Measurements from ENCODE around the gene GNLY.

Gene GNLY

DNA sequence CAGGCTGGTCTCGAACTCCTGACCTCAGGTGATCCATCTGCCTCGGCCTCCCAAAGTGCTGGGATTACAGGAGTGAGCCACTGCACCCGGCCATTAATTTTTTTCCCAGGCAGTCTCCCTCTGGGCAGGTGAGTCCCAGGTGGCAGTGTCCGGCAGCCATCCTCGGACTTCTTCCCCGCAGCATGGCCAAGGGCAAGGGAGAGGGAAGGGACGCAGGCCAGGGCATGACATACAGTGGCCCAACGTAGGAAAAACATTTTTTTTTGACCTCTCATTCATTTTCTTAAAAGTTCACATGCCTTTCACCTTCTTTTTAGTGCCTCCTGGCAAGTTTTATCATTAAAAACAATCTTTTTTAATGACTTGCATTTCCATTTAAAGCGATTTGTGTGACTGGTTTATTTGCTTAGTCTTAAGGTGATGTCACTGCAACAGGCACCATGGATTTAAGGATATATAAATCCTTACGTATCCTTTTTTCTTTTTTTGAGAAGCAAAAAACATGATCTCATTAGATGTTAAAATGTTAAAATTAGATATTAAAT, 36.6 kb downstream of the GNLY start:
- no peak for DNase-seq

DNA sequence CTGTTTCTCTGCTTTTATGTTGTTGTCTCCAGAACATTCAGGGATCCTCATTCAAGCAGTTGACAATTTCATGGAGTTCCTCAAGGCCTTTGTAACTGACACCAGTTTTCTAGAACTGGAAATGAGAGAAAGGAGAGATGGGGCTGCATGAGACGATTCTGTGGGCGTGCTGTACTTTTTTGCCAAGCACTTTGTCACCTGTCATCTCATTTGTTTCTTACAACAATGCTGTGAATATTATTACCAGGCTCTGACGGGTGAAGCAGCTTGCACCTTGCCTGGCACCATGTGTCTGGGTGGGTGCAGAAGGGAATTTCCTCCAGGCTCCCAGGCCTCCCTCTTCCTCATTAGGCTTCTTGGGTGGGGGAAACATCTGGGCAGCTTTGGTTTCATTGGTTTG, 37.4 kb downstream of the GNLY start:
- peak in 1 of 2 donors; percentile 51 for DNase-seq

DNA sequence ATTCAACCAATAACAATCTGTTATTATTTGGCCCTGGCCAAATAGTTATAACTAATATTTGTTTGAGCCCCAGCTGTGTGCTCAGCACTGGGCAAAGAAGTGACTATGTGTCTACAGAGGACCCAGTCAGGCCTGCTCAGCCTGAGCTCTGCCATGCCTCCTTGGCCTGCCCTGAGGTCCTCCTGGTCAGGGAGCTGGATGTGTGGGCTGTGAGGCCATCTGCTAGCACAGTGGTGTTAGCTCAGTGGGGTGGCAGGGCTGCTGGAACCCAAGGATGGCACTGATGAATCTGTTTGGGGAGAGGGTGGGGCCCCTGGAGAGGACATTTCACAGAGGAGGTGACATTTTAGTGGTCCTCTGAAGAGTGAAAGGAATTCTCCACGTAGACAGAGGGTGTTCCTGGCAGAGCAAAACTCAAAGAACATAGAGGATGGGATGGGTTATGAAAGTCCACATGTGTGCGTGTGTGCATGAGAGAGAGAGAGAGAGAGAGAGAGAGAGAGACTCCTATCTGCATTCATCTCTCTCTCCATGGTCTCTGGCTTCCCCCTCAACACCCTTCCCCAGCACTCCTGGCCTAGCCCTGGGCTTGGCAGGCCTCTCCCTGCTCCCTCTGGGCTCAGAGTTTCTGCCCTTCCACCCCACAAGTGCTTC, 38.4 kb downstream of the GNLY start:
- DNase-seq, result no peak

DNA sequence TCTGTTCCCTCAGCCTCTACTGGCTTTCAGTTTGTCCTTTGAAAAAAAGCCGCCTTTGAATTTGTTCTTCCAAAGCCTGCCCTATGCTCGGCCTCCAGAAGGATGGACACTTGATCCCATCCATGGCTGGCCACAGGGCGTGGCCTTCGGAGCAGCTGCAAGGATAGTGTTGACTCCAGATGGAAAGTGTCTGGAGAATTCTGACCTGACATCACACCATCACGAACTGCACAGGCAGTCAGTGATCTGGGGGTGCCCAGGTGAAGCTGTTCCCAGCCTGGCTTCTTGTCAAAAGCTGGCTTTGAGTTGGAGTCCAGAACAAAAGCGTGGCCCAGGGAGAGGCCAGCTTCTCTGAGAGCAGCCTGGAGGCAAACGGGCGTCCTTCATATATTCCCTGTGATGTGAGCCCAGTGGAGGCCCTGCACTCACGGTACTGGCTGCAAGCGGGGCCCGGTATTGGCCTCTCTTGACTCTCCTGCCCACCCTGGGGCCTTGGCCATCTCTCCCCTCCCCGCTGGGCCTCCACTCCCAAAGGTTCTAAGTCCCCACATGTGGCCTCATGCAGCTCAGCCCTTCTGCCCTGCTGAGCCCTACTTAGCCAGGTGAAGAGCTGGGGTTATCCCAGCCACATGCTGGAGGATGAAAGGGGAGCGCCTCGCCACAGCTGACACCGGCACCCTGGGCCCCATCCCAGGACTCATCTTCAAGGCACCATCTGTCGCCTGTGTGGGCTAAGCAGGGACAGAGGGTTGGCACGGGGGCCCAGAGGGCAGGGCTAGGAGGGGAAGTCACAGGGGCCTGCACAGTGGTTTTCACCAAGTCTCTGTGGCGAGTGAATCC, 39.2 kb downstream of the GNLY start:
- no peak for DNase-seq

DNA sequence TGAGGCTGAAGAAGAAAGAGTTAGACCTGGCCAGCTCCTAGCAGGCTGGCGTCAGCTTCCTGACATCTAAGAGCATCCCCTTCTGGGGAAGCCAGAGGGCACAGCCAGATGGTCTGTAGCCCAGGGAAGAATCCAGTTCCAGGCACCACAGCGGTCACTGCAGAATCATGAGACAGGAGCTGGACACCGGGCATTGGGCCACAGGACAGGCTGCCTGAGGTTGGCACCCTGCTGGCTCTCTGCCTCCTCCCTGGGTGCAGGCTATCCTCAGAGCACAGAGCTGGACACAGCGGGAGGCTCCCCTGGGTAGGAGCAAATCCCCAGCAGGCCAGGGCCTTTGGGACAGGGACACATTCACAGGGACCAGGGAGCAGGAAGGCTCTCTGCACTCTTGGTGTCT, 39.9 kb downstream of the GNLY start:
- DNase-seq, result no peak

DNA sequence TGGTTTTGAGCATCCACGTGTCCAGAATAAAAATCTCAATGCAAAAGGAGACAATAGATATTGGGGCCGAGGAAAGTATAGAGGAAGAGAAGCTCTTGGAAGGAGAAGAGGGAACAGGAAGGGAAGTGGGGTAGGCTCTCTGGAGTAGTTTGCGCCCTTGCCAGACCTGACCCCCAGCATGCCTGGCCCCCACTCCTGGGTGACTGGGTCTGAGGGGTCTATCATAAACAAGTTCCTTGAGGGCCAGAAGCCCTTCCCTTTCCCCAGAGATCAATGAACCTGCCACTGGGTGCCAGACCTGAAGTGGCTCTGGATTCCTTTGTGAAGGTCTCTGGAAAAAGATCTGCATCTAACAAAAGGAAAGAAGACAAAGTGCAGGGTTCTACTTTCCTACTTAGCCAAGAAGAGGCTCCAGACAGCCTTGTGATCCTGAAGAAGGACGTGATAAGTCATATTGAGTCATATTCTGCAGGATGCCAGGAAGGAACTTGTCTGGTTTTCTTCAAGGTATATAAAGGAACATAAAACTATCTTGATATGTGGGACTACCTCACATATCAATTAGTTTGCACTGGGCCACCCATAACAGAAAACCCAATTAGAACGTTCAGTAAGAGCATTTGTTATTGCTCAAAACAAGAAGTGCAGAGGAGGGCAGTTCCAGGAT, 40.9 kb downstream of the GNLY start:
- DNase-seq, result no peak

DNA sequence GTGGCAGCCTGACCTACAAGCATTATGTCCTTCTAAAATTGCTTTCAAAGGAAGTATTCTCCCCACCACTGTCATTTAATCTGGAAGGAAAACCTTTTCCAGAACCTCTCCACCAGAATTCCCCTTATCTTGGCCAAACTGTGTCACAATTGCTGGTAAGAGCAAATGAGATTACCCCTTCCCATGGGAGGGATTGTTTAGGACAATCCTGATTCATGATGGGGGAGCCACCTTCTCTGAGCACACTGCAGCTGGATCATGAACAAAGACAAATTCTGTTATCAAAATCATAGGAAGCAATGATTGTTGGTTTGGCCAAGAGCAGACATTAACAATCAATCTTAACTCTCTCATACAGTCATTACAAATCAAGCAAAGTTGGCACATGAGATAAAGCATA, 41.5 kb downstream of the GNLY start:
- no peak for DNase-seq

DNA sequence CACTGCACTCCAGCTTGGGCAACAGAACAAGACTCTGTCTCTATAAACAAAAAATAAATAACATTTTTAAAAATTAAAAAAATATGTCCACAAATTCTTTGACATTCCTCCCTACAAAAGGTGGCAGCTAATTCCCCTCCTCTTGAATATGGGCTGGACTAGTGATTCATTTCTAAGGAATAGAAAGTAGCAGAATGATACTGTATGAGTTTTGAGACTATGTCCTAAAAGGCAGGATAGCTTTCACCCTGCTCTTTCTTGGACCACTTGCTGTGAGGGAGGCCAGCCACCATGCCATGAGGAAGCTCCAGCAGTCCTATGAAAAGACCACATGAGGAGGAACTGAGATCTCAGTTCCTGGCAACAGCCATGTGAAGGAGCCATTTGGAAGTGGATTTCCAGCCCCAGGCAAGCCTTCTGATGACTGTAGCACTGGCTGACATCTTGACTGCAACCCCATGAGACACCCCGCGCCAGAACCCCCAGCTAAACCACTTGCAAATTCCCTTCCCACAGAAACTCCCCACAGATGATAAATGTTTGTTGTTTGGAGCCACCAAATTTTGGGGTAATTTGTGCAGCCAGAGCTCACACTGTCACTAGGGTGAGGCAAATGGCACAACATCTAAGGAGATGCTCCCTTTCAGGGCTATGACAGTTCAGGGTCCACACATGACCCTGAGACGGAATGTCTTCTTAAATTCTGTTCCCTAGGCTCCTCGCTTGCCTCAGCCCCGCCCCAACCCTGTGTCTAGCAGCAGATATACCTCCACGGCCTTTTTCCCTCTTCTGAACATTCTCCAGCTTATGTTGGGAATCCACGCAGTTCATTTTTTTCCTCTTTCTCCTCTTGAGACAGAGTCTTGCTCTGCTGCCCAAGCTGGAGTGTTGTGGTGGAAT, 42.5 kb downstream of the GNLY start:
- no peak for DNase-seq

DNA sequence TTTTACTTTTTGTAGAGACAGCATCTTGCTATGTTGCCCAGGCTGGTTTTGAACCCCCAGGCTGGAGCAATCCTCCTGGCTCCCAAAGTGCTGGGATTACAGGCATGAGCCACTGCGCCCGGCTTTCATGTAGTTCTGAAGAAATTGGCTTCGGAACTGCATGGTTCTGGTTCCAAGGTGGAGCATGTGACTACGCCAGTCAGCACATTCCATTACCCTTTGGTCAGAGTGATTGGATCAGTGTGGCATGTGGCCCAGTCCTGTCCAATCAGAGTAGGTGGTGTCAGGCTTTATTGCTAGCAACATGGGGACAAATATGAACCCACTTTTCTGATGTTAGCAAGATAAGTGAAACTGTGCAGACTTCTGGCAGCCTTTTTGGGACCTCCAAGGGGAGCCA, 43.3 kb downstream of the GNLY start:
- no peak for DNase-seq

DNA sequence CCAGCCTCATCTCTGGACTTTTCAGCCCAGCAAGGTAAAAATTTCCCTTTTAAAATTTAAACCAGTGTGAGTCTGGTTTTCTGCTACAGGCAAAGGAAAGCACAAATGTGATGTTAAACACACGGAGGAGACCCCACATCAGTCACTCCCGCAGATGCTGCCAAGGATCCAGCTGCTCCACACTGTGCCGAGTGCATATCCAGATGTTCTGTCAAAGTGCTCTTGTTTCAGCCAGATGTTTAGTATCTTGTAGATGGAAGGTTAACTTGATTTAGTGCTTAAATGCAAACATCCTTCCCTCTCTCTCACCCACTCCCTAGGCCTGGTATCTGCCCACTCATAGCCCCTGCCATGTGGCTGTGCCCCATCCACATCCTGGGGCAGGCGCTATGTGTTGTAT, 43.8 kb downstream of the GNLY start:
- DNase-seq, result no peak

DNA sequence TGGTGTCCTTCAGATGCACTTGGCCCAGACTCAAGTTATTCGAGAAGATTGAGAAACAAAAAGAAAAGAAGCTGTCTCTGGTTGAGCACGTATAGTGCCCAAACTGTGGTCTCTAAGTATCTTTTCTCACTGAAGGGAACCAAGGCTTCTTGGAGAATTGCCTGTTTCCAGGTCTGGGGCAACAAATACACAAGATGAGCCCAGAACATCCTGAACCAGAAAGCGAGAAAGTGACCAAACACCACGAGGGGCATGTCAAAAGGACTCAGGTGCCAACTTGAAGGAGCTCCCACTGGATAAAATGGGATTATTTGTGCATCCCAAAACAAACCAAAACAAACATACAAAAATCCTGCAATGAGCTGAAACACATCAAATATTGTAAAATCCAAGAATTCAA, 46.0 kb downstream of the GNLY start:
- DNase-seq, result no peak

DNA sequence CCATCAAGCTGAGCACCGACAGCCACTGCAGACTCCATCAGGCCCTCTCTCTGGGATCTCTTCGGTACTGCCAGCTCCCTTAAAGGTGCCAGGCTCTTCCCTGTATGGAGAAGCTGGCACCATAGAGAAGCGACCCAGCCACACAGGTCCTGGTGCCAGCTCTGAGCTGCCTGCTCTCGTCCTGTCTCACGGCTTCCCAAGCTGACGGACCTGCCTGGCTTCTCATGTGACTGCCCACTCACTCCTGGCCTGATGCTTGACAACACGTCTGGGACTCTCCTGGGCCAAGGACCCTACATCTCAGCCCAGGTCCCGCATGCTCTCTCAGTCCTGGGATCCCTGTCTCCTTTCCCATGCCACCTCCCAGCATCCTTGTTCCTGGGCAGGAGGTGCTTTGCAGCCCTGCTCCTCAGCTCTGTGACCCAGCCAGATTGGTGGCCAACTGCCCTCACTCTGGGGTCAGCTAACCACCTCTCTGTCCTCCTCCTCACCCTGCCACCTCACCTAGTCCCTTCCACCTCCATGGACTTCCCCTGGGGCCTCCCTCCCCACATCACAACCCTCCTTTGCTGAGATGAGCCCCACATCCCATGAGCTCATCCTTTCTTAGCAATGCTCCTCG, 47.2 kb downstream of the GNLY start:
- no peak for DNase-seq

DNA sequence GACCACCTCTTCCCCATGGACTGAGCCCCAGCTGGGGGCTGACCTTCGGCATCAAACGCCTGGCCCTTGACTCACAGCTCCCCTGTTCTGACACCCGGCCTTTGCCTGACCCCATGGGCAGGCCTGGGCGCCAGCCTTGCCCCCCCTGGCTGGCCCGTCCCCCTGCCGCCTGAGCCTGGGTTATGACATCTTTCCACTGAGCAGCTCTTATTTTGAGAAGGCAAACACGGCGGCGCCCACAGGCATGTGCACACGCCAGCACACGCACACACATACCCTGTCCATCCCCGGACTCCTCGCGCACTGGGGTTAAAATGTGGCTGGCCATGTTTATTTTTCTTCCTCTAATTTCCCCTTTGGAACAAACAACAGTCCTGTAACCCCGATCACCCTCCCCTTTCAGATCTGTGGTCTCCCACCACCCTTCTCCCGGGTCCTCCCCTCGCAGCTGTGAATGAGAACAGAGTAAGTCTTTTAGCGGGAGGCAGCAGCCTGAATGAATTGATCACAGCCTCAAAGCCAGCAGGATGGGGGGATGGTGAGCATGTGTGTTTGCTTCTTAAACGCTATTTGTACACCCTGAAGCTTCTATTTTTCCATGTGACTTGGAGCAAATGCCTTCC, 47.8 kb downstream of the GNLY start:
- no peak for DNase-seq

DNA sequence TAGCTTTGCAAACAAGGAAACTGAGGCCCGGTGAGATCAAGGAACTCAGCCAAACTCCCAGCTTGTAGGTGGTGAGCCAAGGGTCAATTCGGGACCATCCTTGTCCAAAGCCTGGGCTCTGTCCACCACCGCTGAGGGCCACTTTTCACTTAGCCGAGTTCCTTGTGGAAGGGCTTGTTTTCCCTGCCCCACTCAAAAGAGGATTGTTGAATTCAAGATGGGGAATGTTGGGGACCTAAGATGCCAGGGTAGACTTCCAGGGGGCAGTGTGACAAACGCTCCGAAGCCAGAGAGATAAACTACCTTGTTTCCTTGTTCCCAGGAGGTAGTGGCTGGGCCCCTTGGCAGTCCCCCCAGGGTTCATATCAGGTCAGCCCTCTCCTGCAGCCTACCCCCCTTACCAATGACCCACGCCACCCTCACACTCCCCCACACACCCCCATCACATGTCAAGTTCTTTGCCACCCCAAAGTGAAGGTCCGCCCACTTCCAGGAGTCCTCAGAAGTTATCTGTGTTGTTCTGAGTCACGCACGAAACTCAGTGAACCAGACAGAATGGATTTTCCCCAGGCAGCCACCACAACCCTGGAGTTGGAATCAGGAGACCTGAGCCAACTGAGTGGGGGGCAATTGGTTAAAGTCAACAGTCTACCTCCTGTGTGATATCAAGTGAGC, 49.3 kb downstream of the GNLY start:
- DNase-seq, result peak in 1 of 2 donors; percentile 64

DNA sequence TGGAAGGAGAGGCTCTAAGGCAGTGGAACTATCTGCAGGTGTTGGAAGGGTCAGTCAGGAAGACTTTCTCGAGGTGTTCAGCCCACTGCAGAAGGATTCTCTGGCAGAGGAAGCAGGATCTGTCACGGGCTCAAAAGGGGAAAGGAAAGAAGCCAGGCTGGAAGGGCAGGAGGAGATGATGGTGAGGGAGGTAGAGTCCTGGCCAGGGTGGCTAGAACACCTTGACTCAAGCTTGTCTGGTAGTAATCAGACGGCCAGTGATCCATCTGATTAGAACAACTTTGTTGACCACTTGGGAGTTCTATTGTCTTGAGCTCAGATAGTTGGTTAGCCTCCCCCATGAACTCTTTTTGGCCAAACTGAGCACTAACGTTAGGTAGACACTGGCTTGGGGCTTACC, 49.9 kb downstream of the GNLY start:
- no peak for DNase-seq

DNA sequence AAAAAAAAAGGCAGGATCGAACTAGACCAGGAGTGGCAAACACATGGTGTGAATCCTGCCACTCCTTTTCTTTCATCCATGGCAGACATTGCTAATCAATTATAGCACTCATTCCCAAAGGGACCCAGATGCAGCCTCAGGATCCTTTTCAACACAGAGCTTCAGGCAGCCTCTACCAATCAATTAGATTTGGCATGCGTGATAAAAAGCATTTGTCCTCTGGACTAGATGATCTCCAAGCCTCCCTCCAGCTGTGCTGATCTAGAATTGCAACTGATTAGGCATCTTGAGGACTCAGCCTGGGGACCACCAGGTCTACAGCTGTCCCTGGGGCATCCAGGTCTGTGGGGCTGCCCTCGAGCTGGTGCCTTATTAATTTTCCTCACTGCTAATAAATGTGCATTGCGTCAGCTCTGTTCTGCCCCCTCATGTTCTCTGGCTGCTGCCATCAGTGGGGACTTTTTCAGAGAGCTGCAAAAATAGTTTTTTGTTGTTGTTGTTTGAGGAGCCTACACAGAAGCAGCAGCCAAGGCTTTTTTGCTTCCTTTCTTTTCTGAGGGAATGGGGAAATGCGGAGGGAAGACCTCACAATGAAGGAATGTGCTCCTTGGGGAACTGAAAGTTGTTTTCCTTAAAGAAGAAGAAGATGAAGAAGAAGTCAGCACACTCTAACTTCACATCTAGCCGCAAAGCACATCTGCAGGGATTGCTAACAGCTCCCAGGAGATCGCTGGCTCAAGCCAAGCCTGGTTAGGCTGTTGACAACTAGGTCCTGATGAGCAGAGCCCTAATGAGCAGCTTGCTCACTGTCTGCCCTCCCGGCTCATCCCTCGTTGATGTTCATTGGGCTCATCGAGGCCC, 50.8 kb downstream of the GNLY start:
- peak in 1 of 2 donors; percentile 47 for DNase-seq

DNA sequence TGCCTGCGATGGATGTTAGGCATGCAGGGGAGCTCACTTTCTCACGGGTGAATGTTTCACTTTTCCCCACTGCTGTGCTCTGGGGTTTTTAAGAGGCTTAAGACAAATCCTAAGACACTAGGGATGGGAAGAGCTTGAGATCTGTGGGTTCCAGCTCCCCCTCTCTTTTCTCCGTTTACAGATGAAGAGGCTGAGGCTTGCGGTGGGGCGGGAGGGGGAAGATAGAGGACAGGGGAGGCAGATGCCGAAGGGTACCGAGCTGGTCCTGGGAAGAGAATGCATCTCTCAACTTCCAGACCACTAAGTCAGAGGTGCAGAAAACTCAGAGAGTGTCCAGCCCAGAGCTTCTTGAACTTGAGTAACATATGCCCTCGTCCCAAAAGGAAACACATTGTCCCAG, 51.5 kb downstream of the GNLY start:
- no peak for DNase-seq

DNA sequence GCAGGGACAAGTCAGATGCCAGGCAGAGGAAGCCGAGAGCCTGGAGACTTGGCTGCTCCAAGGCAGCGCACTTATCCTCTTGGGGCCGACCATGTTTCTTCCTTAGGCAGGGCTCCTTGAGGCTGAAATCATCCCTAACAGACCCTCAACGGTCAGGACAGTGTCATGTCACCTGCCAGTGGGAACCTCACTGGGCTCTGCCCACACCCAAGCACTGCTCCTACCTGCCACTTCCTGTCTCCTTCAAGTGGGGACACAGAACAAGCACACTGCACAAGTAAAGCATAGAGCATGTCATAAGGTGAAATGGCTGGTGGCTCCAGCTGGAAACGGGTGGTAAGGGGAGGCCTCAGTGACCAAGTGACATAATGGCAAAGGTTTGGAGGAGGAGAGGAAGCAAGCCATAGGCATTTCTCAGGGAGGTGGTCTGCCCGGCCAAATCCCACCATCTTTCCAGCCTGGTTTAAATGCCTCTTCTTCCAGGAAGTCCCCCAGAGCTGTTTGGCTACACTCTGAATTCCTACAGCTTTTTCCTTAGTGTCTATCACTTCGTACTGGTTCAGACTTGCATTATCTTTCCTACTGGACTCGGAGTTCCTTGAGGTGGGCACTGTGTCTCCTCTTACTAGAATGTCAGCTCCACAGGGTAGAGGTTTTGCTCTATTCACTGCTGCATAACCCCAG, 52.3 kb downstream of the GNLY start:
- no peak for DNase-seq

DNA sequence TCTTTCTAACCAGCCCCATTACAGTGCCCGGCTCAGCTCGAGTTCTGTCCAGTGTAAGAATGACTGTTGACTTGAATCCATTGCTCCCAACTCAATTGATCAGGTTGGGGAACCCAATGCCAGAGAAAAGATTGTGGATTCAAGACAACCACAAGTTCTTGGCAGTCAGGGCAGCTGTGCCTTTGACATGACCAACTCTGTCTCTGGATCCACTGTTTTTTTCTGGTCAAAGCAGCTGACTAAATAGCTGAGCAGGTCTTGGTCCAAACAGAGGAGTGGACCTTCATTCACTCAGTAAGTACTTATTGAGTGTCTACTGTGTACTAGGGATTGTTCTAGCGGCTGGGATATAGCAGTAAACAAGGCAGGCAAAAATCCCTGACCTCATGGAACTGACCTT, 53.3 kb downstream of the GNLY start:
- DNase-seq, result no peak
